Measurements from ENCODE around the gene DLG5.

DNA sequence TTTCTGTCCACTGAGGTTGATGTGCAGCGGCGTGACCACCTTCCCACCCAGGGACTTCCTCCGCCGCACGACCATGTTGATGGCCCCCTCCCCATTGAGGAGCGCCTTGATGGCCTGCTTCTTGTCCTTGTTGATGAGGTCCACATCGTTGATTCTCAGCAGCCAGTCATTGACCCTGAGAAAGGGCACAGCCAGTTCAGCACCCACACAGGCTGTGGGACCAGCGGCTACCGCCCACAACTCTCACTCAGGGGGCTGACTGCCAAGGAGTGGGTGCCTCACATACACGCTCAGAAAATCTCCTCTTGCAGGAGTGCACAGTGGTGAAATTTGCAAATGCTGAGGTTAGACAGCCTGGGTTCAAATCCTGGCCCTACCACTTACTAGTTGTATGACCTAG is 97.2 kb downstream of the DLG5 start:
- TF ChIP-seq, protein P1, sequence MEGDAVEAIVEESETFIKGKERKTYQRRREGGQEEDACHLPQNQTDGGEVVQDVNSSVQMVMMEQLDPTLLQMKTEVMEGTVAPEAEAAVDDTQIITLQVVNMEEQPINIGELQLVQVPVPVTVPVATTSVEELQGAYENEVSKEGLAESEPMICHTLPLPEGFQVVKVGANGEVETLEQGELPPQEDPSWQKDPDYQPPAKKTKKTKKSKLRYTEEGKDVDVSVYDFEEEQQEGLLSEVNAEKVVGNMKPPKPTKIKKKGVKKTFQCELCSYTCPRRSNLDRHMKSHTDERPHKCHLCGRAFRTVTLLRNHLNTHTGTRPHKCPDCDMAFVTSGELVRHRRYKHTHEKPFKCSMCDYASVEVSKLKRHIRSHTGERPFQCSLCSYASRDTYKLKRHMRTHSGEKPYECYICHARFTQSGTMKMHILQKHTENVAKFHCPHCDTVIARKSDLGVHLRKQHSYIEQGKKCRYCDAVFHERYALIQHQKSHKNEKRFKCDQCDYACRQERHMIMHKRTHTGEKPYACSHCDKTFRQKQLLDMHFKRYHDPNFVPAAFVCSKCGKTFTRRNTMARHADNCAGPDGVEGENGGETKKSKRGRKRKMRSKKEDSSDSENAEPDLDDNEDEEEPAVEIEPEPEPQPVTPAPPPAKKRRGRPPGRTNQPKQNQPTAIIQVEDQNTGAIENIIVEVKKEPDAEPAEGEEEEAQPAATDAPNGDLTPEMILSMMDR (IDR thresholded peaks at IDR 0.05), result no peak
- TF ChIP-seq POLR2A (IDR thresholded peaks at IDR 0.05), result no peak

Measured in gastroesophageal sphincter (tissue), 3 donors.